K562 (cell line): ENCODE results near the gene ZMIZ1. TPM values are rescaled to one million over a fixed set of nuclear protein-coding genes. Genes with fewer than 3 reads are reported as not detected.

Experiments used
- CBFA2T2 ChIP-seq: fragments of 450-650 bp; conservative IDR thresholded peaks from 2 replicates; pipeline ENCODE4 v1.6.1; 2017; ENCODE audit warnings: mild to moderate bottlenecking
- CHD2 ChIP-seq: IDR thresholded peaks from 2 replicates; pipeline ENCODE4 v1.6.1; 2011; ENCODE audit warnings: low read depth, low read length
- GTF2A2 ChIP-seq: IDR thresholded peaks from 2 replicates; pipeline ENCODE4 v1.6.1; 2016; ENCODE audit warnings: mild to moderate bottlenecking, missing genetic modification characterization, missing compliant biosample characterization
- KLF13 ChIP-seq: fragments of 450-650 bp; IDR thresholded peaks from 2 replicates; pipeline ENCODE4 v1.6.1; 2016; ENCODE audit warnings: missing genetic modification characterization, low read depth, mild to moderate bottlenecking, missing compliant biosample characterization, moderate library complexity, borderline replicate concordance
- MAFG ChIP-seq: fragments of 450-650 bp; conservative IDR thresholded peaks from 2 replicates; pipeline ENCODE4 v1.6.1; 2016; ENCODE audit warnings: missing genetic modification characterization, missing compliant biosample characterization
- RBBP5 ChIP-seq: fragments of 200-600 bp; sonication (generic); IDR thresholded peaks from 2 replicates; pipeline ENCODE4 v1.6.1; 2012; ENCODE audit warnings: borderline replicate concordance, mild to moderate bottlenecking, low read length, control low read depth, inconsistent platforms; ENCODE audit not compliant: insufficient read depth, poor library complexity, severe bottlenecking
- RBM25 ChIP-seq: fragments of 200-400 bp; formaldehyde crosslinking; IDR thresholded peaks from 2 replicates; pipeline ENCODE4 v1.6.1; 2018; ENCODE audit warnings: low read length, low read depth, moderate library complexity; ENCODE audit not compliant: severe bottlenecking
- THRAP3 ChIP-seq: fragments of 450-650 bp; IDR thresholded peaks from 2 replicates; pipeline ENCODE4 v1.6.1; 2016; ENCODE audit warnings: mild to moderate bottlenecking, inconsistent platforms, borderline replicate concordance
- ZFP36 ChIP-seq: fragments of 150-350 bp; IDR thresholded peaks from 2 replicates; pipeline ENCODE4 v1.6.1; 2018; ENCODE audit warnings: low read length, low read depth; ENCODE audit not compliant: partially characterized antibody
- polyA plus RNA-seq, 8 experiments: library from polyadenylated mRNA; depleted of rRNA in 4 of 8; stranded (reverse) in 5 of 8; unstranded in 3 of 8; fragments of >200 nt; fragmentation: Nextera tagmentation in 2 of 8; fragmentation: Illumina TruSeq in 1 of 8; extraction: Ambion mirVana in 2 of 8; extraction: Trizol in 1 of 8; gene quantifications; 2 replicates each; pipeline versions ENCODE4 v1.2.1 to v1.2.3, GENCODE V29; 2011 to 2014; ENCODE audit warnings: inconsistent platforms in 1 of 8, missing spikeins in 1 of 8
- total RNA-seq, 7 experiments: library from RNA; depleted of rRNA in 6 of 7; stranded (reverse); fragments of >200 nt in 6 of 7; fragmentation: Illumina TruSeq in 2 of 7; extraction: Trizol in 2 of 7; gene quantifications; 2 replicates each; pipeline versions ENCODE4 v1.2.1 to v1.2.3, GENCODE V29; 2011 to 2021; ENCODE audit warnings: low replicate concordance in 1 of 7
- TF ChIP-seq, protein P1 (sequence below): sonication (generic); formaldehyde crosslinking; IDR thresholded peaks from 2 replicates; pipeline ENCODE4 v1.8.0; 2022; ENCODE audit warnings: mild to moderate bottlenecking, low read depth, missing genetic modification reagents
- TF ChIP-seq, protein P2 (sequence below): fragments of 450-650 bp; IDR thresholded peaks from 2 replicates; pipeline ENCODE4 v1.6.1; 2016; ENCODE audit warnings: low read depth, mild to moderate bottlenecking, moderate library complexity
- TF ChIP-seq, protein P3 (sequence below), 2 experiments: fragments of 450-650 bp; formaldehyde crosslinking in 1 of 2; IDR thresholded peaks; 2 replicates each; pipeline versions ENCODE4 v1.4.0 to v1.6.1; 2014 to 2020; ENCODE audit warnings: mild to moderate bottlenecking in 2 of 2, borderline replicate concordance in 1 of 2, low read depth in 1 of 2
- TF ChIP-seq, protein P4 (sequence below): sonication (generic); formaldehyde crosslinking; IDR thresholded peaks from 2 replicates; pipeline ENCODE4 v1.8.0; 2022; ENCODE audit warnings: missing genetic modification reagents, mild to moderate bottlenecking, borderline replicate concordance

The ZMIZ1 gene
- total and polyA plus RNA-seq, 9 of the 15 experiments (the other 6 are each of a cell fraction or from before 2014, with no cell fraction given): 1.0 to 37.3 (median 4.3) TPM

DNA sequence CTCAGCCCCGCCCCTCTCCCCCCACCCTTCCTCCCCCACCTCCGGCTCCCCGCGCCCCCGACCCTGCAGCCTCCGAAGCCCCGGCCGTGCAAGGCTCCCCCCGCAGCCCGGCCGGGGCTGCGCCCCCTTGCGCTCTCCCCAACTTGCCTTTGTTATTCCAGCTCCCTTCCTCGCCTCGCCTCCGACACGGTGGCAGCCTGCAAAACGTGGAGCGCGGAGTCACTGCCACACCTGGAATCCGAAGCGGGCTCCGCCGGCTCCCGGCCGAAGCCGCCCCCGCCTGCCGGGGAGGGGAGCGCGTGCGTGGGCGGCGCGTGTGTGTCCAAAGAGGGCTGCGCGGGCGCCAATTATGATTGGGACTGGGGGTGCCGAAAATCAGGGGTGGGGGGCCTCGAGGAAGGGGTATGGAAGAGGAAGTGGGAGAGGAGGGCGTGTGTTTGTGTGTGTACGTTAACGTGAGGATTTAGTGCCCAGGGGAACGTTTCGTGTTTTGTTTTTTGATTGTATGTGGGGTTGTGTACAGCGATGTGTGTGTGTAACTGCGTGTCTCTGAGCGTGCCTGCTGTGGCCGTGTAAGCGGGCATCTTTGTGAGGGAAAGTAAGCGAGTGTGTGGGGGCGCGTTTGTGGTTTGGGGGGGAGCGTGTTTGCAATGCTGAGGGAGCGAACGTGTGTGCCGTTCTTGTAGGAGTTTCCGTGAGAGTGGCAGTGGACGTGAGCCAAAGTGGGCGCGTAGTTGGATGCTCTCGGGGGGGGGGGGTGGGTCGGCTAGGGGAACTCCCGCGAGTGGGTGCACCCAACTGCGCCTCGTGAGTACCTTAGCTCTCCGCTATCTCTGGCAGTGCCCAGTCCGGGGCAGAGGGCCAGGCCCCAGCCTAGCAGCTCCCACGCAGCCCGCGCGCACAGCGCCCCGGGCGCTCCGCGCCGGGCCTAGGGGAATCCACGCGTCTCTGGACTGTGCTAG, 1.2 kb upstream of the ZMIZ1 start (continued):
- no peak for TF ChIP-seq CHD2
- peak; percentile 58; the same call in 1 of the 2 replicates for TF ChIP-seq KLF13 (tag)
- no peak for TF ChIP-seq GTF2A2 (tag)
- TF ChIP-seq, protein P1, sequence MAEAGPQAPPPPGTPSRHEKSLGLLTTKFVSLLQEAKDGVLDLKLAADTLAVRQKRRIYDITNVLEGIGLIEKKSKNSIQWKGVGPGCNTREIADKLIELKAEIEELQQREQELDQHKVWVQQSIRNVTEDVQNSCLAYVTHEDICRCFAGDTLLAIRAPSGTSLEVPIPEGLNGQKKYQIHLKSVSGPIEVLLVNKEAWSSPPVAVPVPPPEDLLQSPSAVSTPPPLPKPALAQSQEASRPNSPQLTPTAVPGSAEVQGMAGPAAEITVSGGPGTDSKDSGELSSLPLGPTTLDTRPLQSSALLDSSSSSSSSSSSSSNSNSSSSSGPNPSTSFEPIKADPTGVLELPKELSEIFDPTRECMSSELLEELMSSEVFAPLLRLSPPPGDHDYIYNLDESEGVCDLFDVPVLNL: no peak
- no peak for TF ChIP-seq CBFA2T2
- TF ChIP-seq, protein P2, sequence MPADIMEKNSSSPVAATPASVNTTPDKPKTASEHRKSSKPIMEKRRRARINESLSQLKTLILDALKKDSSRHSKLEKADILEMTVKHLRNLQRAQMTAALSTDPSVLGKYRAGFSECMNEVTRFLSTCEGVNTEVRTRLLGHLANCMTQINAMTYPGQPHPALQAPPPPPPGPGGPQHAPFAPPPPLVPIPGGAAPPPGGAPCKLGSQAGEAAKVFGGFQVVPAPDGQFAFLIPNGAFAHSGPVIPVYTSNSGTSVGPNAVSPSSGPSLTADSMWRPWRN: peak; percentile 47; the same call in 1 of the 2 replicates
- TF ChIP-seq, protein P3, sequence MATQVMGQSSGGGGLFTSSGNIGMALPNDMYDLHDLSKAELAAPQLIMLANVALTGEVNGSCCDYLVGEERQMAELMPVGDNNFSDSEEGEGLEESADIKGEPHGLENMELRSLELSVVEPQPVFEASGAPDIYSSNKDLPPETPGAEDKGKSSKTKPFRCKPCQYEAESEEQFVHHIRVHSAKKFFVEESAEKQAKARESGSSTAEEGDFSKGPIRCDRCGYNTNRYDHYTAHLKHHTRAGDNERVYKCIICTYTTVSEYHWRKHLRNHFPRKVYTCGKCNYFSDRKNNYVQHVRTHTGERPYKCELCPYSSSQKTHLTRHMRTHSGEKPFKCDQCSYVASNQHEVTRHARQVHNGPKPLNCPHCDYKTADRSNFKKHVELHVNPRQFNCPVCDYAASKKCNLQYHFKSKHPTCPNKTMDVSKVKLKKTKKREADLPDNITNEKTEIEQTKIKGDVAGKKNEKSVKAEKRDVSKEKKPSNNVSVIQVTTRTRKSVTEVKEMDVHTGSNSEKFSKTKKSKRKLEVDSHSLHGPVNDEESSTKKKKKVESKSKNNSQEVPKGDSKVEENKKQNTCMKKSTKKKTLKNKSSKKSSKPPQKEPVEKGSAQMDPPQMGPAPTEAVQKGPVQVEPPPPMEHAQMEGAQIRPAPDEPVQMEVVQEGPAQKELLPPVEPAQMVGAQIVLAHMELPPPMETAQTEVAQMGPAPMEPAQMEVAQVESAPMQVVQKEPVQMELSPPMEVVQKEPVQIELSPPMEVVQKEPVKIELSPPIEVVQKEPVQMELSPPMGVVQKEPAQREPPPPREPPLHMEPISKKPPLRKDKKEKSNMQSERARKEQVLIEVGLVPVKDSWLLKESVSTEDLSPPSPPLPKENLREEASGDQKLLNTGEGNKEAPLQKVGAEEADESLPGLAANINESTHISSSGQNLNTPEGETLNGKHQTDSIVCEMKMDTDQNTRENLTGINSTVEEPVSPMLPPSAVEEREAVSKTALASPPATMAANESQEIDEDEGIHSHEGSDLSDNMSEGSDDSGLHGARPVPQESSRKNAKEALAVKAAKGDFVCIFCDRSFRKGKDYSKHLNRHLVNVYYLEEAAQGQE (IDR thresholded peaks at IDR 0.05; ENCODE audit: borderline replicate concordance): peak; percentile 64
- TF ChIP-seq, protein P3 (CRISPR knock-in tag; IDR thresholded peaks at IDR 0.05; ENCODE audit: low read depth): no peak
- TF ChIP-seq ZFP36: peak; percentile 29
- no peak for TF ChIP-seq THRAP3
- TF ChIP-seq, protein P4, sequence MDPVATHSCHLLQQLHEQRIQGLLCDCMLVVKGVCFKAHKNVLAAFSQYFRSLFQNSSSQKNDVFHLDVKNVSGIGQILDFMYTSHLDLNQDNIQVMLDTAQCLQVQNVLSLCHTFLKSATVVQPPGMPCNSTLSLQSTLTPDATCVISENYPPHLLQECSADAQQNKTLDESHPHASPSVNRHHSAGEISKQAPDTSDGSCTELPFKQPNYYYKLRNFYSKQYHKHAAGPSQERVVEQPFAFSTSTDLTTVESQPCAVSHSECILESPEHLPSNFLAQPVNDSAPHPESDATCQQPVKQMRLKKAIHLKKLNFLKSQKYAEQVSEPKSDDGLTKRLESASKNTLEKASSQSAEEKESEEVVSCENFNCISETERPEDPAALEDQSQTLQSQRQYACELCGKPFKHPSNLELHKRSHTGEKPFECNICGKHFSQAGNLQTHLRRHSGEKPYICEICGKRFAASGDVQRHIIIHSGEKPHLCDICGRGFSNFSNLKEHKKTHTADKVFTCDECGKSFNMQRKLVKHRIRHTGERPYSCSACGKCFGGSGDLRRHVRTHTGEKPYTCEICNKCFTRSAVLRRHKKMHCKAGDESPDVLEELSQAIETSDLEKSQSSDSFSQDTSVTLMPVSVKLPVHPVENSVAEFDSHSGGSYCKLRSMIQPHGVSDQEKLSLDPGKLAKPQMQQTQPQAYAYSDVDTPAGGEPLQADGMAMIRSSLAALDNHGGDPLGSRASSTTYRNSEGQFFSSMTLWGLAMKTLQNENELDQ: no peak; the same call in 1 of the 2 replicates
- TF ChIP-seq RBM25: no peak
- no peak for TF ChIP-seq MAFG
- peak; percentile 69 for TF ChIP-seq RBBP5
